NCI-H2029 treated with DMSO at 0.1 percent for 48 hours (cell line): Measurements from ENCODE around the gene FHOD3.
"Not testable (repeated sequence)": the region's sequence is repeated elsewhere in the genome, so short reads cannot be mapped to it uniquely, and the experiment has no call there.

Source experiments
- DNase-seq: peaks from one replicate; lab custom pipeline; 2025; lab: John Stamatoyannopoulos, UW

The FHOD3 gene

GRCh38 chr18:36711014-36711725, 413.7 kb downstream of the FHOD3 start:
- no peak for DNase-seq

GRCh38 chr18:36711813-36712444, 414.4 kb downstream of the FHOD3 start:
- DNase-seq: no peak

- DNase-seq: no peak
These were observed 417.0 kb downstream of the FHOD3 start for GRCh38 chr18:36714476-36714875.

- DNase-seq: no peak
These were observed 420.1 kb downstream of the FHOD3 start for GRCh38 chr18:36717422-36718110.

GRCh38 chr18:36718705-36719328, 421.3 kb downstream of the FHOD3 start:
- no peak for DNase-seq

- DNase-seq: no peak
These were observed 422.1 kb downstream of the FHOD3 start for GRCh38 chr18:36719630-36720029.

- not testable (repeated sequence) for DNase-seq
These were observed 423.8 kb downstream of the FHOD3 start for GRCh38 chr18:36721351-36721750.

GRCh38 chr18:36724169-36724568, 426.7 kb downstream of the FHOD3 start:
- DNase-seq: no peak

- DNase-seq: no peak
These were observed 427.1 kb downstream of the FHOD3 start for GRCh38 chr18:36724591-36725001.

- no peak for DNase-seq
These were observed 430.8 kb downstream of the FHOD3 start for GRCh38 chr18:36728345-36728744.

- no peak for DNase-seq
These were observed 431.7 kb downstream of the FHOD3 start for GRCh38 chr18:36729197-36729596.

GRCh38 chr18:36732264-36732663, 434.8 kb downstream of the FHOD3 start:
- DNase-seq: no peak

- DNase-seq: no peak
These were observed 435.6 kb downstream of the FHOD3 start for GRCh38 chr18:36733150-36733549.

GRCh38 chr18:36734596-36734995, 437.1 kb downstream of the FHOD3 start:
- DNase-seq: no peak

GRCh38 chr18:36735130-36735529, 437.6 kb downstream of the FHOD3 start:
- DNase-seq: no peak

- DNase-seq: no peak
These were observed 438.6 kb downstream of the FHOD3 start for GRCh38 chr18:36736094-36736493.

- no peak for DNase-seq
These were observed 439.8 kb downstream of the FHOD3 start for GRCh38 chr18:36737316-36737715.

- no peak for DNase-seq
These were observed 446.9 kb downstream of the FHOD3 start for GRCh38 chr18:36744261-36744876.

- no peak for DNase-seq
These were observed 447.9 kb downstream of the FHOD3 start for GRCh38 chr18:36745219-36745975.

- DNase-seq: no peak
These were observed 455.7 kb downstream of the FHOD3 start for GRCh38 chr18:36752929-36753865.
